CMK (cell line): ENCODE results near the gene PODNL1.

Source experiments
- DNase-seq: peaks from one replicate; pipeline ENCODE4 v3.0.0-alpha.2; 2010; ENCODE audit warnings: low read depth

Gene PODNL1

DNA sequence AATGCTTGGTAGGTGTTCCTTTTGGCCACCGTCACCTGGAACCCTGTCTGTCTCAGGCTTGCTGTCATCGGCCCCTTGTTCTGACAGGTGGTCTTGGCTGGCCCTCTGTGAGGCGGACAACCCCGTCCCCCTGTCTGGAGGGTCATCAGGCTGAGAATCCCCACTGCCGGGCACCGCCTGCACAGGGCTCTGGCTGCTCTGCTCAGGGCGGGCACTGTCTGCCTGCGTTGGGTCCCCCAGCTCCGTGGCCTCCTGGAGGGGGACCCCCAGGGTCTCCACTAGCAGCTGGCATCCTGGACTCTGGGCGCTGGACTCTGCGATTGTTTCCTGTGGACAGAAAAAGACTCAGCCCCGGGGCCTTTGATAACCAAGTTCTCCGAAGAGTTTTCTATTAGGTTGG is 48.1 kb downstream of the PODNL1 start:
- no peak for DNase-seq

DNA sequence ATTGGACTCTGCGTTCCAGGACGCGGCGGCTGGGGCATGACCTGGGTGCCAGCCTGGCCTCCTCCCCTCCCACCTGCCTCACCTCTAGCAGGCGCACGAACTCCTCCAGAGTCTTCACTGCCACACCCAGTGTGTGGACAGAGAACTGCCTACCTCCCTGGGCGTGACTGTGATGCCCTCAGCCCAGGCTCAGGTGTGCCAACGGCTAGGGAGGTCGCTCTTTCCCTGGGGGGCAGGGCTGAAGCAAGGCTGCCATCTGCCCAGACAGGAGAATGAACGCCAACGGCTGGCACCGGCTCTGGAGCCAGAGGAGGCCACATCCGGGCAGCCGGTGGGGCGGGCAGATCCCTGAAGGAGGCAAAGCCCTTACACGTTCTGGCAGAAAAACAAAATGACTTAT is 49.9 kb downstream of the PODNL1 start:
- no peak for DNase-seq

DNA sequence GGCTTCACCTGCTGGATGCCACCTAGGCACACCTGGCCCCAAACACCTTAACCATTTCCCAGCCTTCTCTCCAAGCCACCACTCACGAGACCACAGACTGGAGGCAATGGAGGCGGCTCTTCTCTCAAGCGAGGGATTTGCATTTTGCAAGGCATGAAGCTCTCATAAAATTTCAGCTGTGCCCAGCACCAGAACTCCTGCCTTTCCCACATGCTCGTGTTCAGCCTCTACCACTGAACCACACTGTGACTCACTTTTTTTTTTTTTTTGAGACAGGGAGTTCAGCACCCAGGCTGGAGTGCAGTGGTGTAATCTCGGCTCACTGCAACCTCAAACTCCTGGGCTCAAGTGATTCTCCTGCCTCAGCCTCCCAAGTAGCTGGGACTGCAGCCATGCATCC is 50.7 kb downstream of the PODNL1 start:
- no peak for DNase-seq

DNA sequence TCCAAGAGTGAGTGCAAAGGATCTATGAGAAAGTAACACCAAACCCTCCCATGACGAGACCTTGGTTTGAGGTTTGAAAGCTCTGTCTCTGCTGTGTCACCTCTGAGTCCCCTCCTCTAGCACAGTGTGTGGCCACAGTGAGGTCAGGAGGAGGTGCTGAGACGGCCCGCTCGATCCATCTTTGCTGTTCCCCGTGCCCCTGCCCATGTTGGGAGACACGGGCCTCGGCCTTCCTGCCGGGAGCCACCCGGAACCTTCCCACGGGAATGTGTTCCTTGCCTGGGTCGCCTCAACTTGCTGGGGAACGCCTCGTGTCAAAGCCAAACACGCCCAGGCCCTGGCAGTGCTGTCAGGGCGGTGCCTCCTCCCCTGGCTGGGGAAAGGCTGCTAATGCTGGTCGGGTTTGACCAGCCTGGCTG is 51.2 kb downstream of the PODNL1 start:
- no peak for DNase-seq

DNA sequence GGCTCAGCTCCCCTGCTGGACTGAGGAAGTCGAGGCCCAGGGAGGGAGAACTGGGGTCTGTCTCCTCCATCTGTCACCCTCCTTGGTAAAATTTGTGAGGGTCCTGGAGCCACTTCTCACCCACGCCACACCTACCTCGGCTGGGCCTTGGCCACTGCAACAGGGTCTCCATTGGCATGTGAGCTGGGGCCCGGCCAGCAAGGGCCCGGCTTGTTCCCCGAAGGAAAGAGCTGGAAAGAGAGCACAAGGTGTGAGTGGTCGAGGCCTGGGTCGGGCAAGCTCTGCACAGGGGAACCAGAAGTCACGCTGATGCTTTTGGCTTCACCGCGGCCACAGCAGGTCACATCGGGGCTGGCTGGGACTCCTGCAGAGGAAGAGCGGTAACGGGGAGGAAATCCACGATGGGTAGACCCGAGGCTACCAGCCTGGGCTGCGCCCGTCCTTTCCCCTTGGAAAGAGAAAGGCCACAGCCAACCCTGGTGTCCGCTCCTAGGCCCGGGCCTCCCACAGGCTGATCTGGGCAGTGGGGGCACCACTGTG is 52.3 kb downstream of the PODNL1 start:
- DNase-seq, result no peak

DNA sequence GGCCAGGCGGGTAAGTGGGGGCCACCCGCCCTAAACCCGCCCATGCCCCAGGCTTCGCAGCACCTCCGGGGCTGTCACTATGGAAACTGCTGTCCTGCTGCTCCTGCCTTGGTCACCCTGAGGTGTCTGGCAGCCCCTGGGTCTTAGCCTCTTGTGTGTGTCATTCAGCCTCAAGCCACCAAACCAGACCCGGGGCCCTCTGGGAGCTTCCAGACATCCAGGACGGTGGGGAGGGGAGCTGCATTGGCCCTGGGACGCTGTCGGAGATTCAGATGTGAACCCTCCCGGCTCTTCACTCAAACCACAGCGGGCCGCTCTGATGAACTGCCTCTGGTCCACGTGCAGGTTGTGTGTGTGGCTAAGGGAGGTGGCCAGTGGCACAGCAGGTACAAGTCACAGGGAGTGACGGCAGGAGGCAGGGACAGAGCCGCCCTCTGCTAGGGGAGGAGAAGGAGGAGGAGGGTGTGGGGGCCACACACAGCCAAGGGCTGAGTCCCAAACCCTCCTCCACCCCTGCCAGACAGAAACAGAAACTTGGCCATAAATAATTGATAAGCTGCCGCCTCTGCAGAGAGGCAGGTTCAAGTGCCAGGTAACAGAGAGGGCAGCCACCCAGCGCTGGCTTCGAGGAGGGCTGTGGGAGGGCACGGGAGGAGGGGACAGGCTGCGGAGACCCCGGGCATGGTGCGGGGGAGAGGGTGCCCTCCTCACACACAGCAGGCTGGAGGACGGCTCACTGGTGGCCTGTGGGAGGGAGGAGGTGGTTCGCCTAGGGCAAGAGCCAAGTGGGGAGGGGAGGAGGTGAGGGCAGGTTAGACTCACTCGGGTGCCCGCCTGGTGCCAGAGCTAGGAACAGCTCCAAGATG is 53.3 kb downstream of the PODNL1 start:
- DNase-seq, result no peak

DNA sequence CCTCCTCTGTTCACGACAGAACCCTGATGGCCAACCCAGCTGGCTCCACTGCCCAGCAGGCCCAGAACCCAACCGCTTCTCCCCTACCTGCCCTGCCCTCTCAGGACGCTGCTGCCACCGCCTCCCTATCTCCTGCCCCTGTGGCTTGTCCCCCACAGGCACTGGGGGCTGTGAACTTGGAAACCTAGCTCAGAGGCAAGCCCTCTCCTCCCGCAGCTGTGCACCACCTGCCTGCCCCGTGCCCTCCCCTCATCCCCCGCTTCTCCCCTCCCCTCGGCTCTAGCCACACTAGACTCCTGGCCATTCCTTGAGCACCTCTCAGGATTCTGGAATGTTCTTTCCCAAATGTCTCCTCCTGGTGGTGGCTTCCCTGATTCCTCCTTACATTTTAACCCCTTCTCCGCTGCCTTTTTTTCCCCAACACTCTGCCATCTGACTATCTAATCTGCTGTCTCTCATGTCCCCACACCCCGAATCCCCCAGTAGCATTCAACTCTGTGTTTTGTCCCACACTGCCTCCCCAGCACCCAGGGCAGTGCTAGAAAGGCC is 54.6 kb downstream of the PODNL1 start:
- DNase-seq, result no peak

DNA sequence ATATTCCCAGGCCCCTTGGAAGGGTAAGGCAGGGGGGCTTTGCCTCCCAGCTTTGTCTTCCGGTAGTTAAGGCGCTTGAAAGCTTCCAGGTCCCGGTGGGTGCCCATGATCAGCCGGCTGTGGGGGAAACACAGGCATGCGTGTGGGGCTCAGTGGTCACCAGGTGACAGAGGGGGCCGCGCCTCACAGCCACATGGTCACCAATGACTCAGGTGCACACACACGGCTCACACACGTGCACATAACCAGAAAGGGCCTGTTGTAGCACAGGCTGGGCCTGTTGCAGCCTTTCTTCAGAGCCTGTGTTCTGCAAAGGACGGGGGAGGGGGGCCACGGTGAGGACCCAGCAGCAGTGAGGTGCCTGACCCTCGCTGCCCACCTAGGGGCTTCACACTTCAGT is 55.4 kb downstream of the PODNL1 start:
- no peak for DNase-seq

DNA sequence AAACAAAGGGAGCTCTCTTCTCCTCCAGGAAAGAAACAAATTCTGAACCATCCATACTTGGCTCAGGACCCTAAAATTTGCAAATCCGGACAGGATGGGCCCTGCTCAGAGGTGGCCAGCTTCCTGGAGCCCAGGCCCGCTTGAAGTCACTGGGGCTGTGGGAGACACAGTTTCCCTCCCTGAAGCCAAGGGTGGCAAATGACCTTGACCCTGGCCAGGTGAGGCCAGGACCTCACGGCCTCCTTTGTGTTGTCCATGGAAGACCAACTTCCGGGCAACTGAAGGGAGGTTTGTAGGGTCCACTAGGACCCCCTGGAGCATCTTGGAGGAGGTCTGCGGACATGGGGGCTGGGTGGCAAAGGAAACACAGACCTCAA is 55.8 kb downstream of the PODNL1 start:
- no peak for DNase-seq

DNA sequence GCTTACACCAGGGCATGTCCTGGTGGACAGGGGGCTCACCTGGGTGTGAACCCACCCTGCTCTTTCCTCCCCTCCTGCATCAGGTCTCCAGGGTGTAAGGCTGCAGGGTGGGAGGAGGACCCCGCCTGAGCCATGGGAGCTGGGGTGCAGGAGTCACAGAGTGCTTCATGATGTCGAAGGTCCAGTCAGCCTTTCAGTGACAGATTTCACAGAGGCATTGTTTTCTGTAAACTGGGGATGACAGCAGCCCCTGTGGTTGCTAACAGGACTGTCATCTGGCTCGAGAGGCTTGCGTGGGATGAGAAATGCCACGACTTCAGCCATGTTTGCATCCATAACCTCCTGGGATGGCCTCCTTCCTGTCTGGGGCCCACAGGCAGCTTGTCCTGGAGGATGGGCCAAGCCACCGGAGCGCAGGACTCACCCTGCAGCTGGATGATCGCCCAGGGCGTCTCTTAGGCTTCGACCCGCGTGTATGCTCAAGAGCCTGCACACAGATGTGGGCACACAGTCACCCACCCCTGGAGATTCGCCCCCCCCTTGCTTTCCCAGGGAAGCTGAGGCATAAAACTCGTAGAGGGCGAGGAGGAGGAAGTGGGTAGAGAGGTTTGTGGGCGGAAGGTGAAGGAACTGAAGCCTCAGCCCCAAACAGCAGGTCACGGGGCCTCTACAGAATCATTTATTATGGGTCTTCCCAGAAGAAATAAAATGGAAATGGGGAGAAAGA is 56.4 kb downstream of the PODNL1 start:
- no peak for DNase-seq

DNA sequence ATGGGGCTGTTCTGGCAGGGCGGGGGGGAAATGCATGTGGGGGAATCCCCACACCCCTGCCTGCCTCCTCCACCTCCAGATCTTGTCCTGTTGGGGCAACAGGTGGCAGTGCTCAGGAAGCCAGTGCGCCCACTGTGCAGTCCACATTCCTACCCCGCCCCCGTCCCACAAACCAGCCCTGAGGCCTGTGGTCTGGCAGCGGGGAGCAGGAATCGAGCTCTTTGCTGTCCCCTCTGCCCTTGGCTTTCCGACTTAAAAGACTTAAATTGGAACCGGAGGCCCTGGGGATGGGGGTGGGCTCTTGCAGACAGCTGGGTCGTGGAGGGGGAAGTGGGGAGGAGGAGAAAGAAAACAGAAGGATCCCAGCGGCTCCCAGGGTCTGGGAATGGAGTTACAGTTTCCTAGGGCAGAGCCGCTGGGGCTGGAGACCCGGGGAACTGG is 56.9 kb downstream of the PODNL1 start:
- DNase-seq, result no peak
